Neural progenitor cell (in vitro differentiated cells): ENCODE measurements around the gene PILRB.

Experiments
- EZH2 ChIP-seq: fragments of 200-600 bp; sonication (generic); IDR thresholded peaks from 2 replicates; pipeline ENCODE4 v1.6.1; 2017; ENCODE audit warnings: antibody characterized with exemption, mild to moderate bottlenecking, moderate library complexity
- TF ChIP-seq, protein P1 (sequence below): fragments of 200-600 bp; sonication (generic); IDR thresholded peaks from 2 replicates; pipeline ENCODE4 v1.5.1; 2017; ENCODE audit warnings: antibody characterized with exemption, mild to moderate bottlenecking

DNA sequence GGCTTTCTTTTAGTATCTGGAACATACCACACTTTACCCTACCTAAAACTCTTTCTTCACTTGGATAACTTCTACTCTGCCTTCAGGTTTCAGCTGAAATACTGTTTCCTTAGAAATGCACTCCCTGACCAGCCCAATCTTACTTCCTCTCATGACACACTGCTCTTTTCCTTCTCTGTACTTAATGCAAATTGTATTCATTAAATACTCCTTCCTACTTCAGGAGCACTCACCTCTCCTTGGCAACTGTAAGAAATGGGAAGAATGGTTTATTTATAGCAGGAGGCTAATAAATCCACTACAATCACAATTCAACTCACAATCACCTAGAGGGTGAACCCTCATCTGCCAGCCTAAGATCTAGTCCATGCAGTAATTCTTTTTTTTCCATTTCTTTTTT lies 55.4 kb downstream of the PILRB start:
- TF ChIP-seq, protein P1, sequence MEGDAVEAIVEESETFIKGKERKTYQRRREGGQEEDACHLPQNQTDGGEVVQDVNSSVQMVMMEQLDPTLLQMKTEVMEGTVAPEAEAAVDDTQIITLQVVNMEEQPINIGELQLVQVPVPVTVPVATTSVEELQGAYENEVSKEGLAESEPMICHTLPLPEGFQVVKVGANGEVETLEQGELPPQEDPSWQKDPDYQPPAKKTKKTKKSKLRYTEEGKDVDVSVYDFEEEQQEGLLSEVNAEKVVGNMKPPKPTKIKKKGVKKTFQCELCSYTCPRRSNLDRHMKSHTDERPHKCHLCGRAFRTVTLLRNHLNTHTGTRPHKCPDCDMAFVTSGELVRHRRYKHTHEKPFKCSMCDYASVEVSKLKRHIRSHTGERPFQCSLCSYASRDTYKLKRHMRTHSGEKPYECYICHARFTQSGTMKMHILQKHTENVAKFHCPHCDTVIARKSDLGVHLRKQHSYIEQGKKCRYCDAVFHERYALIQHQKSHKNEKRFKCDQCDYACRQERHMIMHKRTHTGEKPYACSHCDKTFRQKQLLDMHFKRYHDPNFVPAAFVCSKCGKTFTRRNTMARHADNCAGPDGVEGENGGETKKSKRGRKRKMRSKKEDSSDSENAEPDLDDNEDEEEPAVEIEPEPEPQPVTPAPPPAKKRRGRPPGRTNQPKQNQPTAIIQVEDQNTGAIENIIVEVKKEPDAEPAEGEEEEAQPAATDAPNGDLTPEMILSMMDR: no peak
- no peak for TF ChIP-seq EZH2
